Dendritic cell treated with granulocyte-macrophage colony-stimulating factor and Interleukin-4, amounts not matched to agents 40 ng/mL and 50 ng/mL, for 4 days (primary cell): ENCODE measurements around the gene HIGD2A.
A peak's percentile ranks its signal among the peaks of the same experiment; 100 is the strongest.

Experiments used
- H3K27ac Mint-ChIP-seq: one replicate; pipeline ENCODE4 v1.8.0; 2022; ENCODE audit warnings: mild to moderate bottlenecking, mixed read lengths
- H3K27me3 Mint-ChIP-seq: one replicate; pipeline ENCODE4 v1.8.0; 2022; ENCODE audit warnings: mild to moderate bottlenecking, mixed read lengths
- H3K36me3 Mint-ChIP-seq: one replicate; pipeline ENCODE4 v1.8.0; 2022; ENCODE audit warnings: low read depth, mixed read lengths
- H3K4me1 Mint-ChIP-seq: one replicate; pipeline ENCODE4 v1.8.0; 2022; ENCODE audit warnings: low read depth, mixed read lengths
- H3K4me3 Mint-ChIP-seq: one replicate; pipeline ENCODE4 v1.8.0; 2022; ENCODE audit warnings: mild to moderate bottlenecking, moderate library complexity, mixed read lengths
- H3K9me3 Mint-ChIP-seq: one replicate; pipeline ENCODE4 v1.8.0; 2022; ENCODE audit warnings: mixed read lengths
- intact Hi-C: fragments of 100-400 bp; cut with micrococcal nuclease; formaldehyde crosslinking; loops from one replicate; pipeline ENCODE4 v1.15.0; 2022

HIGD2A gene

GRCh38 chr5:176425138-176425537 is 36.6 kb downstream of the HIGD2A start:
- H3K4me1 Mint-ChIP-seq = peaks cover 5% of the 10 kb centered on the region
- intact Hi-C loops = no loop called here
- H3K4me3 Mint-ChIP-seq = no peak overlapping the region
- no peaks in the 10 kb centered on the region for H3K36me3 Mint-ChIP-seq
- H3K27ac Mint-ChIP-seq = no peak overlapping the region
- H3K9me3 Mint-ChIP-seq = peaks cover 5% of the 10 kb centered on the region
- peaks cover 4% of the 10 kb centered on the region for H3K27me3 Mint-ChIP-seq

GRCh38 chr5:176425791-176426190 is 37.2 kb downstream of the HIGD2A start:
- H3K27ac Mint-ChIP-seq = no peak overlapping the region
- H3K4me1 Mint-ChIP-seq = peaks cover 5% of the 10 kb centered on the region
- intact Hi-C loops = no loop called here
- no peak overlapping the region for H3K4me3 Mint-ChIP-seq
- H3K36me3 Mint-ChIP-seq = no peaks in the 10 kb centered on the region
- H3K27me3 Mint-ChIP-seq = no peaks in the 10 kb centered on the region
- peaks cover 5% of the 10 kb centered on the region for H3K9me3 Mint-ChIP-seq

- Mint-ChIP-seq H3K27ac (no peak overlapping the region), H3K4me3 (no peak overlapping the region), H3K9me3 (peaks cover 5% of the 10 kb centered on the region), H3K4me1 (peaks cover 5% of the 10 kb centered on the region), H3K36me3 (no peaks in the 10 kb centered on the region), H3K27me3 (no peaks in the 10 kb centered on the region)
- intact Hi-C loops = no loop called here
Observed at GRCh38 chr5:176426876-176427275, 38.3 kb downstream of the HIGD2A start.

GRCh38 chr5:176427971-176428370 is 39.4 kb downstream of the HIGD2A start:
- H3K4me1 Mint-ChIP-seq = peaks cover 5% of the 10 kb centered on the region
- intact Hi-C loops = no loop called here
- no peaks in the 10 kb centered on the region for H3K36me3 Mint-ChIP-seq
- H3K27ac Mint-ChIP-seq = no peak overlapping the region
- no peak overlapping the region for H3K4me3 Mint-ChIP-seq
- peaks cover 5% of the 10 kb centered on the region for H3K9me3 Mint-ChIP-seq
- no peaks in the 10 kb centered on the region for H3K27me3 Mint-ChIP-seq

DNA sequence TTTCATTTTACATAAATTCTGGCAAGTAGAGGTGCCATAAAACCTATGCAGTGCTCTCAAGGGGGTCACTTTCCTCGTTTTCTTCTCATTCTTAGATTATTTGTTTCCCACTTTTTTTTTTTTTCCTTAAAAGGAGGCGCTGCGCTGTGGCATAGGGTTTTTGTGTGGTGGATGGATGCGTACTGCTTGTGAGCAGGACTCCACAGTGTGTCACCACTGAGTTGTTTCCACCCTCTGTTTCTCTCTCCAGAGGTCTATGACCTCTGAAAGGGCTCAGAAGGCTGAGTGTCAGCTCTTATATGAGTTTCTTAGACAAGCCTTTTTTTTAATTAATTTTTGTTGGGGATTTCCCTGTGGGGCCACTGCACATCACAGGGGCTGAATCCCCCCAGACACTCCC is 41.4 kb downstream of the HIGD2A start:
- Mint-ChIP-seq H3K4me1 (peaks cover 5% of the 10 kb centered on the region), H3K9me3 (peaks cover 5% of the 10 kb centered on the region), H3K36me3 (no peaks in the 10 kb centered on the region), H3K27me3 (no peaks in the 10 kb centered on the region), H3K27ac (no peak overlapping the region), H3K4me3 (no peak overlapping the region)
- intact Hi-C loops = no loop called here

DNA sequence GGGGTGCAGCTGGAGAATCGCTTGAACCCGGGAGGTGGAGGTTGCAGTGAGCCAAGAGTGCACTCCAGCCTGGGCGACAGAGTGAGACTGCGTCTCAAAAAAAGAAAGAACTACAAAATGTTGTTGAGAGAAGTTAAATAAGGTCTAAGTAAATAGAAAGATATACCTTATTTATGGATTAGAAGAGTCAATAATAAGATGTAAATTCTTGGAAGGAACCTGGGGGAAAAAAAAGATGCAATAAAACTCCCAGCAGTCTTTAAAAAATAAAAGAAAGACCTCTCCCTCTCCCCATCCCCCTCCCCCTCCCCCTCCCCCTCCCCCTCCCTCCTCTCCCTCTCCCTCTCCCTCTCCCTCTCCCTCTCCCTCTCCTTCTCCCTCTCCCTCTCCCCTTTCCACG is 44.2 kb downstream of the HIGD2A start:
- Mint-ChIP-seq H3K27me3 (no peaks in the 10 kb centered on the region), H3K27ac (no peak overlapping the region), H3K9me3 (no peaks in the 10 kb centered on the region), H3K4me3 (no peak overlapping the region), H3K36me3 (no peaks in the 10 kb centered on the region), H3K4me1 (peaks cover 14% of the 10 kb centered on the region)
- intact Hi-C loops = no loop called here

GRCh38 chr5:176436656-176437055 is 48.1 kb downstream of the HIGD2A start:
- H3K36me3 Mint-ChIP-seq = no peaks in the 10 kb centered on the region
- peak overlapping the region; percentile 20 for H3K4me3 Mint-ChIP-seq
- H3K4me1 Mint-ChIP-seq = peaks cover 9% of the 10 kb centered on the region
- intact Hi-C loops = no loop called here
- no peaks in the 10 kb centered on the region for H3K9me3 Mint-ChIP-seq
- H3K27me3 Mint-ChIP-seq = no peaks in the 10 kb centered on the region
- no peak overlapping the region for H3K27ac Mint-ChIP-seq

DNA sequence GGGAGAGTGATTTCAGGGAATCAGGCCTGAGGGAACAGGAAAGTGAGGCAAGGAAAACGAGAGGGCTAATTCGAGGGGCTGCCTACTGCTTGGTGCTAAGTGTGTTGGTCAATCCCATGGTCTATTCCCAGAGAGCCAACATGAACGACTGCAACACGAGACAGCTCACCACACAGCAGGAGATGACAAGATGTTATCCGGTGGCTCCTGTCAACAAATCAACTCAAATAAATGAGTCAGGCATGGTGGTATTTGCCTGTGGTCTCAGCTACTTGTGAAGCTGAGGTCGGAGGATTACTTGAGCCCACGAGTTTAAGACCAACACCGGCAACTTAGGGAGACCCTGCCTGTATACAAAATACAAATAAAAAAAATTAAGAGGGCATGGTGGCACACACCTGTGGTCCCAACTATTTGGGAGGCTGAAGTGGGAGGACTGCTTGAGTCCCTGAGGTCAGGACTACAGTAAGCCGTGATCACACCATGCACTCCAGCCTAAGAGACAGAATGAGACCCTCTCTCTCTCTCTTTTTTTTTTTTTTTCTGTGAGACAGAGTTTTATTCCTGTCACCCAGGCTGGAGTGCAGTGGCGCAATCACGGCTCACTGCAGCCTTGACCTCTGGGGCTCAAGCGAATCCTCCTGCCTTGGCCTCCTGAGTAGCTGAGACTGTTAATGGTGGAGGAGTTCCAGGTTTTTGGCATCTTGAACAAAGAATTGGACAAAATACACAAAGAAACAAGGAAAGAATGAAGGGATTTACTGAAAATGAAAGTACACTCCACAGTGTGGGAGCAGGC is 50.6 kb downstream of the HIGD2A start:
- Mint-ChIP-seq H3K9me3 (no peaks in the 10 kb centered on the region), H3K4me3 (no peak overlapping the region), H3K36me3 (no peaks in the 10 kb centered on the region), H3K27ac (no peak overlapping the region), H3K4me1 (peaks cover 9% of the 10 kb centered on the region), H3K27me3 (no peaks in the 10 kb centered on the region)
- intact Hi-C loops = no loop called here
